CD8-positive, alpha-beta memory T cell (primary cell): ENCODE data around the gene TCF7L2. TPM values are rescaled to one million over a fixed set of nuclear protein-coding genes. Genes with fewer than 3 reads are reported as not detected.

Experiments
- CTCF ChIA-PET: fragments of 350-600 bp; sonication (Branson Sonifier 250); formaldehyde crosslinking; loops from one replicate; lab custom pipeline; 2021; ENCODE audit warnings: antibody characterized with exemption; lab: Charles Lee
- POLR2A ChIA-PET: fragments of 350-600 bp; sonication (Branson Sonifier 250); formaldehyde crosslinking; loops from one replicate; lab custom pipeline; 2021; ENCODE audit warnings: antibody characterized with exemption; lab: Charles Lee
- DNase-seq, 5 donors: peaks; one replicate each; pipeline versions ENCODE4 v3.0.0 to v3.0.0-alpha.2; 2020 to 2022; ENCODE audit warnings: mixed read lengths in 1 of 5
- H3K27ac ChIP-seq: one replicate; pipeline ENCODE4 v1.7.0; 2013; ENCODE audit warnings: low read depth, mild to moderate bottlenecking, low read length, moderate library complexity
- H3K27me3 ChIP-seq: 2 replicates; pipeline ENCODE4 v1.7.0; 2013; ENCODE audit warnings: low read length, mild to moderate bottlenecking; ENCODE audit not compliant: insufficient read depth, poor library complexity, severe bottlenecking
- H3K36me3 ChIP-seq: 2 replicates; pipeline ENCODE4 v1.7.0; 2013; ENCODE audit warnings: mild to moderate bottlenecking, low read length, moderate library complexity; ENCODE audit not compliant: insufficient read depth
- H3K4me1 ChIP-seq: 2 replicates; pipeline ENCODE4 v1.7.0; 2013; ENCODE audit warnings: mild to moderate bottlenecking, low read length, moderate library complexity; ENCODE audit not compliant: insufficient read depth
- H3K4me3 ChIP-seq: 2 replicates; pipeline ENCODE4 v1.7.0; 2013; ENCODE audit warnings: mild to moderate bottlenecking, low read length
- H3K9me3 ChIP-seq: 2 replicates; pipeline ENCODE4 v1.7.0; 2013; ENCODE audit warnings: mild to moderate bottlenecking, low read length
- H3K27ac Mint-ChIP-seq, 8 donors: one replicate each; pipeline ENCODE4 v1.8.0; 2020 to 2021; ENCODE audit warnings: mixed read lengths in 8 of 8, mild to moderate bottlenecking in 6 of 8, inconsistent platforms in 3 of 8, moderate library complexity in 3 of 8
- H3K27me3 Mint-ChIP-seq, 2 donors: one replicate each; pipeline ENCODE4 v1.8.0; 2020 to 2021; ENCODE audit warnings: mixed read lengths in 2 of 2, mild to moderate bottlenecking in 1 of 2, moderate library complexity in 1 of 2
- H3K36me3 Mint-ChIP-seq, 3 donors: one replicate each; pipeline ENCODE4 v1.8.0; 2020 to 2021; ENCODE audit warnings: mixed read lengths in 3 of 3, inconsistent platforms in 1 of 3, mild to moderate bottlenecking in 1 of 3
- H3K4me1 Mint-ChIP-seq, 3 donors: one replicate each; pipeline ENCODE4 v1.8.0; 2020 to 2021; ENCODE audit warnings: mixed read lengths in 3 of 3, inconsistent platforms in 1 of 3, mild to moderate bottlenecking in 1 of 3
- H3K4me3 Mint-ChIP-seq, 7 donors: one replicate each; pipeline ENCODE4 v1.8.0; 2020 to 2021; ENCODE audit warnings: mixed read lengths in 7 of 7, mild to moderate bottlenecking in 6 of 7, moderate library complexity in 4 of 7, inconsistent platforms in 2 of 7
- H3K9me3 Mint-ChIP-seq, 5 donors: one replicate each; pipeline ENCODE4 v1.8.0; 2020 to 2022; ENCODE audit warnings: mixed read lengths in 5 of 5, mild to moderate bottlenecking in 3 of 5, moderate library complexity in 2 of 5, inconsistent platforms in 1 of 5
- polyA plus RNA-seq: library from polyadenylated mRNA; unstranded; fragments of 300-500 nt; fragmentation: Illumina TruSeq; gene quantifications from one replicate; pipeline ENCODE4 v1.2.3, GENCODE V29; 2021
- total RNA-seq, 2 experiments: library from RNA; stranded (reverse); gene quantifications; one replicate each; pipeline ENCODE4 v1.2.3, GENCODE V29; 2021

The TCF7L2 gene
- total and polyA plus RNA-seq, 3 experiments from 2014 or later, result 0.81 to 1.8 (median 0.89) TPM

GRCh38 chr10:112956631-112957350 is 6.7 kb downstream of the TCF7L2 start:
- DNase-seq, result no peak
- peaks cover 5% of the 10 kb centered on the region for H3K27me3 ChIP-seq
- H3K36me3 Mint-ChIP-seq, result peaks cover 0 to 3% (median 2%) of the 10 kb centered on the region in 3 donors
- H3K4me3 ChIP-seq, result no peak overlapping the region
- no peaks in the 10 kb centered on the region for H3K9me3 ChIP-seq
- H3K27ac Mint-ChIP-seq, result no peak overlapping the region
- H3K9me3 Mint-ChIP-seq, result no peaks in the 10 kb centered on the region
- no peak overlapping the region for H3K27ac ChIP-seq
- H3K27me3 Mint-ChIP-seq, result peaks cover 0 to 25% of the 10 kb centered on the region in 2 donors
- H3K4me1 ChIP-seq, result peaks cover 9% of the 10 kb centered on the region
- no peak overlapping the region for H3K4me3 Mint-ChIP-seq
- no peaks in the 10 kb centered on the region for H3K36me3 ChIP-seq
- peaks cover 23 to 37% (median 24%) of the 10 kb centered on the region in 3 donors for H3K4me1 Mint-ChIP-seq
- ChIA-PET CTCF (interaction anchor here (0.6 kb wide), 1 partner anchor 93 kb away, joined by 3 read pairs; no protein-coding TSS in a partner anchor), POLR2A (no interaction called here)

GRCh38 chr10:112957640-112958092 is 7.6 kb downstream of the TCF7L2 start:
- Mint-ChIP-seq H3K27ac (peak overlapping the region in 1 of 8 donors; percentile 54), H3K4me1 (peaks cover 22 to 35% (median 23%) of the 10 kb centered on the region in 3 donors), H3K27me3 (peaks cover 0 to 23% of the 10 kb centered on the region in 2 donors), H3K36me3 (peaks cover 0 to 3% (median 0%) of the 10 kb centered on the region in 3 donors), H3K9me3 (no peaks in the 10 kb centered on the region), H3K4me3 (peak overlapping the region in 1 of 7 donors; percentile 28)
- Histone ChIP-seq H3K4me3 (no peak overlapping the region), H3K9me3 (no peaks in the 10 kb centered on the region), H3K4me1 (no peaks in the 10 kb centered on the region), H3K27ac (no peak overlapping the region), H3K27me3 (peaks cover 5% of the 10 kb centered on the region), H3K36me3 (no peaks in the 10 kb centered on the region)
- ChIA-PET POLR2A (no interaction called here), CTCF (no interaction called here)
- DNase-seq, result no peak

GRCh38 chr10:112958275-112958995 is 8.4 kb downstream of the TCF7L2 start:
- Mint-ChIP-seq H3K9me3 (no peaks in the 10 kb centered on the region), H3K4me3 (no peak overlapping the region)

GRCh38 chr10:112959207-112959838 is 9.3 kb downstream of the TCF7L2 start:
- POLR2A ChIA-PET, result interaction anchor here (0.6 kb wide), 1 partner anchor 22 kb away, joined by 3 read pairs; no protein-coding TSS in a partner anchor
- CTCF ChIA-PET, result no interaction called here
- peak overlapping the region in 1 of 7 donors; percentile 7 for H3K4me3 Mint-ChIP-seq

More at GRCh38 chr10:112958275-112958995, 8.4 kb downstream of the TCF7L2 start:
- Mint-ChIP-seq H3K27ac (no peak overlapping the region), H3K36me3 (peaks cover 0 to 3% (median 0%) of the 10 kb centered on the region in 3 donors), H3K4me1 (peaks cover 19 to 29% (median 19%) of the 10 kb centered on the region in 3 donors), H3K27me3 (peaks cover 0 to 19% of the 10 kb centered on the region in 2 donors)
- ChIA-PET CTCF (no interaction called here), POLR2A (no interaction called here)
- no peak overlapping the region for H3K27ac ChIP-seq
- H3K4me1 ChIP-seq, result no peaks in the 10 kb centered on the region
- H3K27me3 ChIP-seq, result no peaks in the 10 kb centered on the region
- DNase-seq, result no peak
- H3K36me3 ChIP-seq, result no peaks in the 10 kb centered on the region
- H3K9me3 ChIP-seq, result no peaks in the 10 kb centered on the region
- no peak overlapping the region for H3K4me3 ChIP-seq

GRCh38 chr10:112960151-112960681 is 10.2 kb downstream of the TCF7L2 start:
- ChIA-PET CTCF (no interaction called here), POLR2A (interaction anchor here (0.6 kb wide), 1 partner anchor 21 kb away, joined by 3 read pairs; no protein-coding TSS in a partner anchor)
- Mint-ChIP-seq H3K4me3 (no peak overlapping the region), H3K4me1 (peaks cover 16 to 21% (median 18%) of the 10 kb centered on the region in 3 donors), H3K27ac (peak overlapping the region in 1 of 8 donors; percentile 46), H3K9me3 (no peaks in the 10 kb centered on the region), H3K36me3 (peaks cover 0 to 3% (median 0%) of the 10 kb centered on the region in 3 donors), H3K27me3 (peaks cover 0 to 12% of the 10 kb centered on the region in 2 donors)
- H3K27me3 ChIP-seq, result no peaks in the 10 kb centered on the region
- H3K36me3 ChIP-seq, result no peaks in the 10 kb centered on the region
- H3K27ac ChIP-seq, result no peak overlapping the region
- no peak for DNase-seq
- no peak overlapping the region for H3K4me3 ChIP-seq
- no peaks in the 10 kb centered on the region for H3K9me3 ChIP-seq
- no peaks in the 10 kb centered on the region for H3K4me1 ChIP-seq

More at GRCh38 chr10:112959207-112959838, 9.3 kb downstream of the TCF7L2 start:
- Mint-ChIP-seq H3K27me3 (peaks cover 0 to 14% of the 10 kb centered on the region in 2 donors), H3K4me1 (peaks cover 17 to 24% (median 19%) of the 10 kb centered on the region in 3 donors), H3K9me3 (no peaks in the 10 kb centered on the region), H3K27ac (no peak overlapping the region), H3K36me3 (peaks cover 0 to 3% (median 0%) of the 10 kb centered on the region in 3 donors)
- no peaks in the 10 kb centered on the region for H3K9me3 ChIP-seq
- H3K4me1 ChIP-seq, result no peaks in the 10 kb centered on the region
- no peak for DNase-seq
- H3K27ac ChIP-seq, result no peak overlapping the region
- no peak overlapping the region for H3K4me3 ChIP-seq
- no peaks in the 10 kb centered on the region for H3K36me3 ChIP-seq
- H3K27me3 ChIP-seq, result no peaks in the 10 kb centered on the region

- peaks cover 0 to 3% (median 0%) of the 10 kb centered on the region in 3 donors for H3K36me3 Mint-ChIP-seq
- H3K36me3 ChIP-seq, result no peaks in the 10 kb centered on the region
- peak overlapping the region in 1 of 8 donors; percentile 1 for H3K27ac Mint-ChIP-seq
- ChIA-PET POLR2A (no interaction called here), CTCF (no interaction called here)
- DNase-seq, result peak in 1 of 5 donors; percentile 14
- no peaks in the 10 kb centered on the region for H3K27me3 ChIP-seq
- peaks cover 0 to 6% of the 10 kb centered on the region in 2 donors for H3K27me3 Mint-ChIP-seq
- no peaks in the 10 kb centered on the region for H3K4me1 ChIP-seq
- peaks cover 8 to 13% (median 9%) of the 10 kb centered on the region in 3 donors for H3K4me1 Mint-ChIP-seq
- no peaks in the 10 kb centered on the region for H3K9me3 Mint-ChIP-seq
- H3K4me3 ChIP-seq, result no peak overlapping the region
- no peak overlapping the region for H3K27ac ChIP-seq
- H3K9me3 ChIP-seq, result no peaks in the 10 kb centered on the region
- H3K4me3 Mint-ChIP-seq, result no peak overlapping the region
Measured at GRCh38 chr10:112961609-112962008, 11.6 kb downstream of the TCF7L2 start.

- H3K4me3 Mint-ChIP-seq, result no peak overlapping the region
- H3K27me3 ChIP-seq, result no peaks in the 10 kb centered on the region
- H3K4me1 ChIP-seq, result no peaks in the 10 kb centered on the region
- H3K36me3 Mint-ChIP-seq, result peaks cover 0 to 3% (median 1%) of the 10 kb centered on the region in 3 donors
- ChIA-PET CTCF (no interaction called here), POLR2A (no interaction called here)
- no peak overlapping the region for H3K27ac Mint-ChIP-seq
- H3K9me3 ChIP-seq, result no peaks in the 10 kb centered on the region
- no peak overlapping the region for H3K4me3 ChIP-seq
- no peak for DNase-seq
- no peaks in the 10 kb centered on the region for H3K9me3 Mint-ChIP-seq
- H3K27ac ChIP-seq, result no peak overlapping the region
- H3K27me3 Mint-ChIP-seq, result peaks cover 0 to 2% of the 10 kb centered on the region in 2 donors
- peaks cover 6 to 13% (median 9%) of the 10 kb centered on the region in 3 donors for H3K4me1 Mint-ChIP-seq
- no peaks in the 10 kb centered on the region for H3K36me3 ChIP-seq
Measured at GRCh38 chr10:112962343-112962742, 12.3 kb downstream of the TCF7L2 start.
